HG02678 (cell line): ENCODE data around the gene MTMR10.

Source experiments
- ATAC-seq: cut with Tn5 transposase; IDR thresholded peaks from one replicate; pipeline ENCODE4 v1.9.1; 2021; ENCODE audit warnings: mild to moderate bottlenecking, moderate library complexity; ENCODE audit not compliant: unreplicated experiment

The MTMR10 gene

DNA sequence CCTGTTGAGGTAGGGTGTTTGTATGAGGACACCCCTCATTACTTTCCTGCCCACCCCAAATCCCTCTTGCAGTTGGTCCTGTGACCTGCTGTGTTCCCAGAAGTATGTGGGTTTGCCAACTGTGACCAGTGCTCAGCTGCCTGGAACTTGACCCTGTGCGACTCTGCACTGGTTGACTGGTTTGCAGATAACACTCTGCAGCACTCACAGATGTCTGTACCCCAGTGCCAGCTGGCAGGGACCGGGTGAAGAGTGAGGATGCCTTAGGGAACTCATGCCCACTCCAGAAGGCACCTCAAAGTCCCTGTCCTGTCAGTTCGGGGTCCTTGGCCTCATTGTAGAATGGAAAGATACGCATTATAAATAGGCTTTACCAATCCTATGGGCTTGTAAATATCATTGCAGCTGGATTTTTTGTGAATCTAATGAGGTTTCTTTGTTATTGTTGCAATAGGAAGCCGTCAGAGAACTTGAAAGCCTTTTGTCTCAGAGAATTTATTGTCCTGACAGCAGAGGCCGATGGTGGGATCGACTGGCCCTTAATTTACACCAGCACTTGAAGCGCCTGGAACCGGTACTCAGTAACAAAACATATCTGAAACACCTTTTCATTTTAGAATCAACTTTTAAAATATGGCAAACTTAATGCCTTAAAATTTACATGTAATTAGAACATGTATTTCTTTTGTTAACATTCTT lies 69.5 kb downstream of the MTMR10 start:
- no peak for ATAC-seq

DNA sequence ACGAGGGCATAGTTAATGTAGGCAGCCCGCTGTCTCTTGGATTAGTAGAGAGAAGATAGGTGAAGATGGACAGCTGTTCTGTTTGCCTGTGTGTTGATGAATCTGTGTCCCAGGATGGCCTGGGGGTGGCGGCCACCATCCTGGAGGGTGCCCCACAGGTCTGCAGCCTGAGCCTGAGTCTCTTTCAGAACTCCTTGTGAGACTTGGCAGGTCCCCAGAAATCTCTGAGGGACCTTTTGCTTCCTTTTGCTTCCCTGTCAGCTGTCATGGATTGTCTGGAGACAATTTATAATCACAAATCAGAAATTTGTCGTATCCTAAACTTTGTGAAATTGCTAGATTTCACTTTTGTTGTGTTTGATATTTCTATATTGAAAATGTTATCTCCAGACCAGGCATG lies 70.3 kb downstream of the MTMR10 start:
- ATAC-seq = no peak

DNA sequence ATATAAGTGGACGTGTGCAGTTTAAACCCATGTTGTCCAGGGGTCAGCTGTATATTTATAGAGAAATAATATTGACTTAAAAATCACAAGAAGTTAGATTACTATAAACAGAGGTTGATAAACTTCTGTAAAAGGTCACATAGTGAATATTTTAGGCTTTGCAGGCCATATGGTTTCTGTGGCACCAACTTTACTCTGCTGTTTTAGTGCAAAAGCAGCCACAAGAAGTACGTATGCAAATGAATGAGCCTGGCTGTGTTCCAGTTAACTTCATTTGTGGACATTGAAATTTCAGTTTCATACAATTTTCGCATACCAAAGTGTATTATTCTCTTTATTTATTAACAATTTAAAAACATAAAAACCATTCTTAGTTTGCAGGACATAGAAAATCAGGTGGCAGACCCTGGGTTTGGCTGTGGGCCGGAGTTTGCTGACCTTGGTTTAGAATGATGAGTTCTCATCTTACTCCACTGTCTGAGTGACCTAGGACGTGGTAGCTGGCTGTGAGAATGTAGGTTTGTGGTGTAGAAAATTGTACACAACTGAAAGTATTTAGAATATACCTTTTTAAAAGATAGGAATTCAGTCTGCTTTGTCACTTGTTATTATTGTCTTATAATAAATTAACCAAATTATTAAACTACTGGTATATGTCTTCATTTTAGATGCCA lies 71.4 kb downstream of the MTMR10 start:
- no peak for ATAC-seq

DNA sequence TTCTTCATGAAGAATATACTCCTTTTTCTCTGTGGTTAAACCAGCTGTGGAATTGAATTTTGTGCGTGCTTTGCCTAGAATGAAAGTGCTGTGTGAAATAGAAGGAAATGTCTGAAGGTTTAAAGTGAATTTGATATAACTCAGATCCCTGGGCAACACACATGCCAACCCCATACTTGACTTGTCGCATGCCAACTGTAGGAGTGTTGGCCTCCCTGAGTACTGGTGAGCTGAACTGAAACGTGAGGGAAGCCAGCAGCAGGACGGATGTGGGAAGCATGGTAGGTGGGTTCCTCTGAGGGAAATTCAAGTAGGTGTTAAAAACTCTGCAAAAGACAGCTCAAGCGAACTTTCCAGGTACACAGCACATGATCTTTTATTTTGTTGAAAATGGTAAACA lies 73.1 kb downstream of the MTMR10 start:
- ATAC-seq = no peak

DNA sequence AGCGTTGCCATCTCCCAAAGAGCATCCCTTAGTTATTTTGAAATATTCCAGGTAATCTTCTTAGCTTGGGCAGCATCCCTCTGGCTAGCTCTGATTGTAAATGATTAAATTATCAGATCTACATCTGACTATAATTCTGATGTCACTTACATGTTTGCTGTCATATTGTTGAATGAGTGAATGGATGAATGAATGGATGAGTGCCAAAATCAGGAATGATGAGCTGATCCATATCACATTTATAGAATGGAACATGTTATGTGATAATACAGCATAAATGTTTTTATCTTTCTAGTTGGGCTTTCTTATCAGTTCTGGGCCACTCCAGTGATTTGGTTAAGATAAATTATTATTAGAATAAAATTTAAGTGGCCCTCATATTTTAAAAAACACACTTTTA lies 73.8 kb downstream of the MTMR10 start:
- ATAC-seq = no peak

DNA sequence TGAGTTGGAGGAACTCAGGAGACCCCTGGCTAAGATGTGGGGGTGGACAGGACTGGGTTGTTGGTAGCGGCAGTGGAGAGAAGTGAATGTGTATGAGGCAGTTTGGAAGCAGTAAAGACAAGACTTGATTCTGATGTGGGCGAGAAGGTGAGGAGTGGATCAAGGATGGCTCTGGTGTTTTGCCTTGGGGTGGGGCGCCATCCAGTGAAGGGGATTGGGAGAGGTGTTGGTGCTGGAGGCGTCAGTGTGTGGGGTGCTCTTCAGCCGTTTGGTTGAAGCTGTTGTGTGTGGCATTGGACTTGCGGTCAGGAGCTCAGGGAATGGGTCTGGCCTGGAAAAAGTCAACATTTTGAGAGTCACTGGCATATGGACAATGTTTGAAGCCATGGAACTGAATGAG lies 74.4 kb downstream of the MTMR10 start:
- no peak for ATAC-seq

DNA sequence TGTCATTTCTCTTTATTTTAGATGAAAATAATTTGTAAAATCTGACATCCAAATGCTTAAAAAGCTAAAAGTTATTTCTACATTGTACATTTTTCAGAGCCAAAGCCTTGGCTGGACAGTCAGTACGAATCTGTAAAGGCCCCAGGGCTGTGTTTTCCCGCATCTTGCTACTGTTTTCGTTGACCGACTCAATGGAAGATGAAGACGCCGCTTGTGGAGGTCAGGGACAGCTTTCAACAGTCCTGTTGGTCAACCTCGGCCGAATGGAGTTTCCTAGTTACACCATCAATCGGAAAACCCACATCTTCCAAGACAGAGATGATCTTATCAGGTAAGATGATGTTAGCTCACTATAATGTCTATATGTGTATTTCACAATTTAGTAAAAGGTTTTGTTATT lies 77.7 kb downstream of the MTMR10 start:
- no peak for ATAC-seq

DNA sequence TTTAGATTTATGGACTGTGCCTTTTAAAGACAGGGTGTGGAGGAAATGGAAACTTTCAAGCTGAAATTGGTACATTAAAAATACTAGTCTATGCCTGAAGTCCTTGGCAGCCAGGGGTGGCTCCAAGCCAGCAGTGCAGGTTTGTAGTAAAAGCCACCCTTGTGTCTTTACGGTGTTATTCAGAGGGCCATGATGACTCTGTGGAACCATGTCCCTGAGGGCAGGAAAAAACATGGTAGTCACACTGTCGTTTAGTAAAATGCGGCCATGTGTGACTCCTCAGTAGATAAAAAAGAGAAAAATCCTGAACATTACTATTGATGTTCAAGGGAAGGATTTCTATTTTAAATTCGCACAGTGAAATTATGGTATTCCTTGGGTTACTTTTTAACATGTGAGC lies 85.1 kb downstream of the MTMR10 start:
- no peak for ATAC-seq

DNA sequence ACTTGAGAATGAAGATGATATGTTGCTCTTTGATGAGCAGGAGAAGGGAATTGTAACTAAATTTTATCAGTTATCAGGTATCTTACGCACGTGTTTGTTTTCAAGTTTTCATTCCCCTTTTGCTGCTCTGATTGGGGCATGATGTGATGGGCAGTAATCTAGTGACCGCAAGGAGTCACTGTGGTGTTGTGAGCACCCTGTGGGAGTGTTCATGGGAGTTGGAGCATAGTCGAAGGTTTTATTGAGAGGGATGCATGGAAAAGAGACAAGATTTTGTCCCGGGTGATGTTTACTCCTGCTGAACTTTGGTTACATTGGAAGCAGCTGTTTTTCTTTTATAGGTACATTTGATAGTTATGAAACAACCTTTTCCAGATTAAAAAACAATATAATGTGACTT lies 85.6 kb downstream of the MTMR10 start:
- no peak for ATAC-seq

DNA sequence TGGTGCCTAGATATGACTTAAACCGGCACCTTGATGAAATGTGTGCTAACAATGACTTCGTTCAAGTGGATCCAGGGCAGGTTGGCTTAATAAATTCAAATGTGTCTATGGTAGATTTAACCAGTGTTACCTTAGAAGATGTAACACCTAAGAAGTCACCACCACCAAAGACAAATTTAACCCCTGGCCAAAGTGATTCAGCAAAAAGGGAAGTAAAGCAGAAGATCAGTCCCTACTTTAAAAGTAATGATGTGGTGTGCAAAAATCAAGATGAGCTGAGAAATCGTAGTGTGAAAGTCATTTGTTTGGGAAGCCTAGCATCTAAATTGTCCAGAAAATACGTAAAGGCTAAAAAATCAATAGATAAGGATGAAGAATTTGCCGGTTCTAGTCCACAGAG lies 86.6 kb downstream of the MTMR10 start:
- no peak for ATAC-seq

DNA sequence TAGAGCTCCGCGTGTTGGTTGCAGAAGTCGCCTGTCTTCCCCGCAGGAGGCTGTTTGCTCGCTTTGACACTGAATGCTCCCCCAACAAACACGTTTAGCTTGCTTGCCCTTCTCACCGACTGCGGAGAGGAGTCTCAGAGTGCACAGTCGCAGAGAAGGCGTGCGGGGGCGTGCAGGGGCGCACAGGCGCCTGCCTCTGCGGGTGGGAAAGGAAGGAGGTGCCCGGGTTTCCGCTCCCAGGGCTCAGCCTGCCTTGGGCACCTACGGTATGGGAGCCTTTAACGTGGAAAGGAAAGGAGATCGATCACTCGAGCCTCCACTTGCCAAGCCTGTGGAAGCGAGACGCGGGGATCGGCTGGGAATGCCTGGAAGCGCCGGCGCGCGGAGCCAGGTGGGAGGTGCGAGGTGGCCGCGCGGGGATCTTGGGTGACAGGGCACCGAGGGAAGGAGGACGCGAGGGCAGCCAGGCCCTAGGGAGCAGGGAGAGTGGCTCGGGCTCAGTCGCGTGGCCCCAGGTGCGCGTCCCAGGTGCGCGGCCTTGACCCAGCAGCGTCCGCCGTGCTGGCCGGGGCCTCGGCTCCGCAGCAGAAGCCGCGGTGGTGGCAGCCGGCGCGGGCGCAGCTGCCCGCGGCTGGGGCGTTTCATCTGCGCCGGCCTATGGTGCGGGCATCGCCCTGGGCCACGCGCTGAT lies 87.8 kb downstream of the MTMR10 start, which contains the start of gene FAN1:
TSS of gene FAN1 (plus strand) at position 419 of the 691 bp plus-strand sequence. CDS start 749 bp downstream, outside the sequence.
- peak; percentile 90 for ATAC-seq

DNA sequence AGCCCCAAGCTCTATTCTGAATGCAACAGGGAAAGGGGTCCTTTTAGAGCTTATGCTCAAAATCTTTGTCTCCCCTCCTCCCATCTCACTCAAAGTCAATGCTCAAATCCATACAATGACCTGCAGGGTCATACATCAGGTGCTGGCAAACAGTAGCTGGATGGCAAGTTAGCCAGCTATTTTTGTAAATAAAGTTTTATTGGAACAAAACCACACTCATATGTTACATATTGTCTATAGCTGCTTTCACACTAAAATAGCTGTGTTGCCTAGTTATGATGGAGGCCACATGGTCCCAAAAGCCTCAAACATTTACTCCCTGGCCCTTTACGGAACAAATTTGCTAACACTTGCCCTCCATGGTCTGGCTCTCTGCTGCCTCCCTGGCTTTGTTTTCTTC lies 89.5 kb downstream of the MTMR10 start:
- ATAC-seq = no peak

DNA sequence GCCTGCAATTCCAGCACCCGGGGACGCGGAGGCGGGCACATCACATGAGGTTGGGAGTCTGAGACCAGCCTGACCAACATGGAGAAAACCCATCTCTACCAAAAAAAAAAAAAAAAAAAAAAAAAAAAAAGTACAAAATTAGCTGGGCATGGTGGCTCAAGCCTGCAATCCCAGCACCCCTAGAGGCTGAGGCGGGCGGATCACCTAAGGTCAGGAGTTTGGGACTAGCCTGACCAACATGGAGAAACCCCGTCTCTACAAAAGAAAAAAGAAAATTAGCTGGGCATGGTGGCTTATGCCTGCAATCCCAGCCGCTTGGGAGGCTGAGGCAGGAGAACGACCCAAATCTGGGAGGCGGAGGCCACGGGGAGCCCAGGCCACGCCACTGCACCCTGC lies 95.2 kb downstream of the MTMR10 start:
- ATAC-seq = no peak

DNA sequence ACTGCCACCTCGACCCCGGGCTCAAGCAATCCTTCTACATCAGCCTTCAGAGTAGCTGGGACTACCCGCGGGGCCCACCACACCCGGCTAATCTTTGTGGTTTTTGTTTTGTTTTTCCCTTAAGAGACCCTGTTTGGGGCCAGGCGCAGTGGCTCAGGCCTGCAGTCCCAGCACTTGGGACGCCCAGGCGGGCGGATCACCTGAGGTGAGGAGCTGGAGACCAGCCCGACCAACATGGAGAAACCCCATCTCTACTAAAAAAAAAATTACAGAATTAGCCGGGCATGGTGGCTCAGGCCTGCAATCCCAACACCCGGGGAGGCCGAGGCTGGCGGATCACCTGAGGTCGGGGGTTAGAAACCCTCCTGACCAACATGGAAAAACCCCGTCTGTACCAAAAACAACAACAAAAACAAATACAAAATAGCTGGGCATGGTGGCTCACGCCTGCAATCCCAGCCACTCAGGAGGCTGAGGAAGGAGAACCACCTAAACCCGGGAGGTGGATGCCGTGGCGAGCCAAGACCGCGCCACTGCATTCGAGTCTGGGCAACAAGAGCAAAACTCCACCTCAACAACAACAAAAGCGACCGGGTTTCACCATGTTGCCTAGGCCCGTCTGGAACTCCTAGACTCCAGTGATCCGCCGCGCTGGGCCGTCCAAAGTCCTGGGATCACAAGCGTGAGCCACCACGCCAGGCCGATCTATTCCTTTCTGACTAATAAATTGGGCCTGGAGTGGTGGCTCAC lies 95.8 kb downstream of the MTMR10 start:
- ATAC-seq = no peak

DNA sequence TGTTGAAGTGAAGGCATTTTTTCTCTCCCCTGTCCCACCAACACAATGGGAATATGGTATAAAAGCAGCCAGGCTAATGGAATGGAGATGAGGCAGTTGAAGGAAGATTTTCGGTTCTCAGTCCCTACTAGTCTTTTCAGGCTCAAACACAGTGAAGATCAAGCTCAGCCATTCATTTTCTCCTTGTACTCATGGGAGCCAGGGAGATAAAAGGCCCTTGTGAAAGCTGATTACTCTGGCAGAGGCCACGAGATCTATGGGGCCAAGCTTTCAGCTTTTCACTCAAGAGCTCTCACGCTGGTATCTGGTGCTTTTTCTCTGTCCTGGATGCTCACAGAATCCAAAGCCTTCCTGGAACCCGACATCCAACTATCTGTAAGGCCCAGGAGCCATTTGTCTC lies 102.2 kb downstream of the MTMR10 start:
- ATAC-seq = no peak
